Endothelial cell of umbilical vein (primary cell): ENCODE measurements around the gene HPS4. TPM values are rescaled to one million over a fixed set of nuclear protein-coding genes. Genes with fewer than 3 reads are reported as not detected.

ENCODE experiments used
- BruUV-seq: library from RNA; stranded (reverse); fragments of 400-500 nt; replicated peaks from 2 replicates; lab custom pipeline; 2021; lab: Mats Ljungman, UMichigan
- CTCF ChIA-PET: fragments of 300-600, 350-600 bp; sonication (Branson Sonifier 250); formaldehyde crosslinking; loops from one replicate; lab custom pipeline; 2021; ENCODE audit warnings: antibody characterized with exemption, inconsistent platforms; lab: Charles Lee
- POLR2A ChIA-PET: fragments of 300-600, 350-600 bp; sonication (Branson Sonifier 250); formaldehyde crosslinking; loops from one replicate; lab custom pipeline; 2021; ENCODE audit warnings: antibody characterized with exemption, inconsistent platforms; lab: Charles Lee
- DNase-seq: peaks from one replicate; pipeline ENCODE4 v3.0.0-alpha.2; 2011; ENCODE audit warnings: low read depth, low spot score
- FAIRE-seq: peaks from 2 replicates; lab custom pipeline; 2011; peaks lifted over from hg19 to GRCh38; lab: Jason Lieb, UNC
- H2AFZ ChIP-seq: 2 replicates; pipeline ENCODE4 v1.6.0; 2012; ENCODE audit warnings: low read depth, low read length, control low read depth, inconsistent platforms
- H3K27ac ChIP-seq: 2 replicates; pipeline ENCODE4 v1.5.1; 2011; ENCODE audit warnings: low read depth, mild to moderate bottlenecking, control low read depth, low read length, moderate library complexity; ENCODE audit not compliant: insufficient read depth
- H3K27me3 ChIP-seq, 2 experiments: 2 replicates each; pipeline versions ENCODE4 v1.6.0 to v1.6.1; 2011; ENCODE audit warnings: low read length in 2 of 2, mixed read lengths in 1 of 2; ENCODE audit not compliant: control insufficient read depth in 2 of 2, insufficient read depth in 2 of 2
- H3K36me3 ChIP-seq, 2 experiments: 2 replicates in 1 of 2; 3 replicates in 1 of 2; pipeline ENCODE4 v1.5.1; 2011; ENCODE audit warnings: low read length in 2 of 2, mild to moderate bottlenecking in 1 of 2, moderate library complexity in 1 of 2; ENCODE audit not compliant: control insufficient read depth in 2 of 2, insufficient read depth in 2 of 2; ENCODE audit errors: extremely low read depth in 1 of 2
- H3K4me1 ChIP-seq: 3 replicates; pipeline ENCODE4 v1.5.1; 2011; ENCODE audit warnings: mild to moderate bottlenecking, low read length; ENCODE audit not compliant: control insufficient read depth, insufficient read depth; ENCODE audit errors: extremely low read depth
- H3K4me2 ChIP-seq: 2 replicates; pipeline ENCODE4 v1.6.1; 2011; ENCODE audit warnings: low read length, control low read depth, mixed read lengths; ENCODE audit not compliant: insufficient read depth
- H3K4me3 ChIP-seq, 3 experiments: fragments of 200-600 bp in 1 of 3; sonication (generic), shearing (Covaris generic) in 1 of 3; replicated peaks in 1 of 3; 2 replicates each; pipeline ENCODE4 v1.5.1; 2011 to 2016; ENCODE audit warnings: control low read depth in 3 of 3, low read length in 3 of 3, mild to moderate bottlenecking in 2 of 3, inconsistent platforms in 1 of 3, low read depth in 1 of 3, moderate library complexity in 1 of 3; ENCODE audit not compliant: insufficient read depth in 1 of 3
- H3K79me2 ChIP-seq: 2 replicates; pipeline ENCODE4 v1.6.0; 2012; ENCODE audit warnings: low read length, inconsistent platforms; ENCODE audit not compliant: control insufficient read depth, insufficient read depth
- H3K9ac ChIP-seq: replicated peaks from 2 replicates; pipeline ENCODE3; 2011; ENCODE audit warnings: low read length, control low read depth; ENCODE audit not compliant: insufficient read depth; ENCODE audit errors: extremely low read depth
- H3K9me1 ChIP-seq: replicated peaks from 3 replicates; pipeline ENCODE4 v1.6.0; 2011; ENCODE audit warnings: mild to moderate bottlenecking, low read length; ENCODE audit not compliant: control insufficient read depth, insufficient read depth; ENCODE audit errors: extremely low read depth
- H3K9me3 ChIP-seq: replicated peaks from 2 replicates; pipeline ENCODE4 v1.5.1; 2012; ENCODE audit warnings: low read length, inconsistent platforms; ENCODE audit not compliant: control insufficient read depth, insufficient read depth
- H4K20me1 ChIP-seq: replicated peaks from 2 replicates; pipeline ENCODE3; 2011; ENCODE audit warnings: mild to moderate bottlenecking, low read length; ENCODE audit not compliant: control insufficient read depth, insufficient read depth; ENCODE audit errors: extremely low read depth
- EZH2 ChIP-seq: IDR thresholded peaks from 2 replicates; pipeline ENCODE4 v1.6.1; 2012; ENCODE audit warnings: borderline replicate concordance, low read depth, mild to moderate bottlenecking, moderate library complexity, low read length, inconsistent platforms; ENCODE audit not compliant: severe bottlenecking
- FOS ChIP-seq: IDR thresholded peaks from 2 replicates; pipeline ENCODE4 v1.6.1; 2011; ENCODE audit warnings: mild to moderate bottlenecking, low read length, moderate library complexity, borderline replicate concordance; ENCODE audit not compliant: insufficient read depth
- GATA2 ChIP-seq: IDR thresholded peaks from 2 replicates; pipeline ENCODE4 v1.7.0; 2011; ENCODE audit warnings: low read depth, mild to moderate bottlenecking, moderate library complexity, mixed read lengths, low read length; ENCODE audit not compliant: insufficient read length, insufficient read depth
- JUN ChIP-seq: IDR thresholded peaks from 2 replicates; pipeline ENCODE4 v1.6.1; 2011; ENCODE audit warnings: borderline replicate concordance, low read depth; ENCODE audit not compliant: insufficient read length, insufficient read depth
- MYC ChIP-seq: IDR thresholded peaks from one replicate; pipeline ENCODE4 v1.6.1; 2011; ENCODE audit warnings: mild to moderate bottlenecking, low read depth, low read length
- POLR2AphosphoS5 ChIP-seq: IDR thresholded peaks from 2 replicates; pipeline ENCODE4 v1.6.1; 2012; ENCODE audit warnings: low read depth, mild to moderate bottlenecking, control low read depth, low read length, moderate library complexity; ENCODE audit not compliant: insufficient read depth
- dilution Hi-C: fragments of 300-500 bp; cut with MboI; formaldehyde crosslinking; loops from one replicate; pipeline ENCODE4 v1.15.0; 2019; ENCODE audit warnings: low sequenced_read_pairs; ENCODE audit not compliant: extremely low pct_ligation_motif_present
- intact Hi-C: fragments of 100-400 bp; cut with micrococcal nuclease; formaldehyde crosslinking; loops from one replicate; pipeline ENCODE4 v1.10.0; 2022
- polyA plus RNA-seq, 4 experiments: library from polyadenylated mRNA; depleted of rRNA in 3 of 4; stranded (reverse) in 3 of 4; unstranded in 1 of 4; fragments of >200 nt; gene quantifications; 2 replicates each; pipeline versions ENCODE4 v1.2.1 to v1.2.3, GENCODE V29; 2011 to 2012; ENCODE audit warnings: missing spikeins in 1 of 4
- total RNA-seq: library from RNA; stranded (reverse); gene quantifications from 2 replicates; pipeline ENCODE4 v1.2.3, GENCODE V29; 2021
- TF ChIP-seq, protein P1 (sequence below), 2 donors: IDR thresholded peaks; 1 replicate in 1 of 2; 2 replicates in 1 of 2; pipeline ENCODE4 v1.5.1; 2011; ENCODE audit warnings: low read length in 2 of 2, mild to moderate bottlenecking in 2 of 2, moderate library complexity in 2 of 2, control low read depth in 1 of 2, inconsistent platforms in 1 of 2, low read depth in 1 of 2; ENCODE audit not compliant: insufficient read depth in 1 of 2; ENCODE audit errors: extremely low read depth in 1 of 2
- TF ChIP-seq, protein P2 (sequence below): IDR thresholded peaks from 2 replicates; pipeline ENCODE4 v1.6.1; 2011; ENCODE audit not compliant: insufficient read depth, insufficient read length

The HPS4 gene
- total and polyA plus RNA-seq, 2 donors (not counting 3 experiments of a cell fraction or from before 2014, with no cell fraction given): 28.4 to 29.7 TPM

DNA sequence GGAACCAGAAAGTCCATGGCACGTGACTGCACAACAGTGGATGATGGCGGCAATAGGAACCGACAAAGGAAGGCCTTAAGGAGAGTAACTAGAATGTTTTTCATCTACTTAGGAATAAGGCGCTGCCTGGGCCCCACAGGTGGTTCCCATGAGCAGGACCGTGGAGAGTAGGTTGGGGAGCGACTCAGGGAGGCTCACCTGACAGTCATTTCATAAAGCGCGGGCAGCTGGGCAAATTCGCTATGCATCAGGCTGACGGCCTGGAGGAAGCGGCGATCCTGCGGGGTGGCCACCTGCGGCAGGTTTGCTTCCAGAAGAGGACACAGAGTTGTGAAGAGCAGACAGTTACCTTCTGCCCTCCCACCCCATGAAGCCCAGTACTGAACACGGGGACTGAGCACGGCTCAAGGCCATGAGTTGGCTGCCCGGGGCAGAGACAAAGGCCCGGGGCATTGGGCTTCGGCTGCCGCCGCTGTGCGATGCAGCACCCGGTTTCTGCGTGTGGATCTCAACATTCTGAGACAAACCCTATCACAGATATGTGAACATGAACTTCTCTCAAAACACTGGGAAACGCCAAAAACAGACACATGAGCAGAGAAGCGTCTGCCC lies 25.8 kb downstream of the HPS4 start:
- TF ChIP-seq FOS: no peak
- no peak for TF ChIP-seq GATA2
- no peak for TF ChIP-seq EZH2
- TF ChIP-seq, protein P1, sequence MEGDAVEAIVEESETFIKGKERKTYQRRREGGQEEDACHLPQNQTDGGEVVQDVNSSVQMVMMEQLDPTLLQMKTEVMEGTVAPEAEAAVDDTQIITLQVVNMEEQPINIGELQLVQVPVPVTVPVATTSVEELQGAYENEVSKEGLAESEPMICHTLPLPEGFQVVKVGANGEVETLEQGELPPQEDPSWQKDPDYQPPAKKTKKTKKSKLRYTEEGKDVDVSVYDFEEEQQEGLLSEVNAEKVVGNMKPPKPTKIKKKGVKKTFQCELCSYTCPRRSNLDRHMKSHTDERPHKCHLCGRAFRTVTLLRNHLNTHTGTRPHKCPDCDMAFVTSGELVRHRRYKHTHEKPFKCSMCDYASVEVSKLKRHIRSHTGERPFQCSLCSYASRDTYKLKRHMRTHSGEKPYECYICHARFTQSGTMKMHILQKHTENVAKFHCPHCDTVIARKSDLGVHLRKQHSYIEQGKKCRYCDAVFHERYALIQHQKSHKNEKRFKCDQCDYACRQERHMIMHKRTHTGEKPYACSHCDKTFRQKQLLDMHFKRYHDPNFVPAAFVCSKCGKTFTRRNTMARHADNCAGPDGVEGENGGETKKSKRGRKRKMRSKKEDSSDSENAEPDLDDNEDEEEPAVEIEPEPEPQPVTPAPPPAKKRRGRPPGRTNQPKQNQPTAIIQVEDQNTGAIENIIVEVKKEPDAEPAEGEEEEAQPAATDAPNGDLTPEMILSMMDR (IDR thresholded peaks at IDR 0.05; ENCODE audit: extremely low read depth in 1 of 2, insufficient read depth in 1 of 2, low read depth in 1 of 2, low read length in 2 of 2): no peak
- no peak for TF ChIP-seq POLR2AphosphoS5
- TF ChIP-seq MYC: no peak
- TF ChIP-seq, protein P2, sequence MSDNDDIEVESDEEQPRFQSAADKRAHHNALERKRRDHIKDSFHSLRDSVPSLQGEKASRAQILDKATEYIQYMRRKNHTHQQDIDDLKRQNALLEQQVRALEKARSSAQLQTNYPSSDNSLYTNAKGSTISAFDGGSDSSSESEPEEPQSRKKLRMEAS: no peak
- TF ChIP-seq JUN: no peak
- no peak for FAIRE-seq
- no TSS peak for BruUV-seq
- ChIA-PET CTCF (no interaction called here), POLR2A (no interaction called here)
- Histone ChIP-seq H3K4me2 (no peak overlapping the region), H3K27ac (no peak overlapping the region), H3K36me3 (peaks cover 6 to 15% of the 10 kb centered on the region in 2 experiments), H3K4me3 (no peak overlapping the region), H4K20me1 (no peaks in the 10 kb centered on the region), H3K9ac (no peak overlapping the region), H3K9me1 (no peaks in the 10 kb centered on the region), H2AFZ (no peak overlapping the region), H3K9me3 (no peaks in the 10 kb centered on the region), H3K4me1 (no peaks in the 10 kb centered on the region), H3K79me2 (no peaks in the 10 kb centered on the region), H3K27me3 (no peaks in the 10 kb centered on the region)
- intact Hi-C loops (no loop called here), dilution Hi-C loops (no loop called here)
- DNase-seq: no peak
